Smooth muscle cell (in vitro differentiated cells): ENCODE data around the gene TPCN1. TPM values are rescaled to one million over a fixed set of nuclear protein-coding genes. Genes with fewer than 3 reads are reported as not detected.

Source experiments
- DNase-seq: peaks from one replicate; lab custom pipeline; 2025; ENCODE audit not compliant: unreplicated experiment; lab: John Stamatoyannopoulos, UW
- H2AFZ ChIP-seq: fragments of 200-600 bp; sonication (generic); 2 replicates; pipeline ENCODE4 v1.6.0; 2016; ENCODE audit warnings: antibody characterized with exemption, low read depth, mild to moderate bottlenecking
- H3F3A ChIP-seq: fragments of 200-600 bp; sonication (generic); 2 replicates; pipeline ENCODE4 v1.6.0; 2017; ENCODE audit warnings: antibody characterized with exemption, low read depth
- H3K27ac ChIP-seq: fragments of 200-600 bp; sonication (generic); 2 replicates; pipeline ENCODE4 v1.5.1; 2016; ENCODE audit warnings: low read depth, mild to moderate bottlenecking
- H3K27me3 ChIP-seq: fragments of 200-600 bp; sonication (generic); 2 replicates; pipeline ENCODE4 v1.6.1; 2016; ENCODE audit warnings: low read depth, mild to moderate bottlenecking
- H3K36me3 ChIP-seq: fragments of 200-600 bp; sonication (generic); 2 replicates; pipeline ENCODE4 v1.5.1; 2016; ENCODE audit warnings: low read depth
- H3K4me1 ChIP-seq: fragments of 200-600 bp; sonication (generic); 2 replicates; pipeline ENCODE4 v1.5.1; 2016; ENCODE audit warnings: low read depth
- H3K4me2 ChIP-seq: fragments of 200-600 bp; sonication (generic); 2 replicates; pipeline ENCODE4 v1.6.0; 2016; ENCODE audit warnings: mild to moderate bottlenecking
- H3K4me3 ChIP-seq: fragments of 200-600 bp; sonication (generic); 2 replicates; pipeline ENCODE4 v1.5.1; 2016; ENCODE audit warnings: mild to moderate bottlenecking
- H3K79me2 ChIP-seq: fragments of 200-600 bp; sonication (generic); 2 replicates; pipeline ENCODE4 v1.6.0; 2016; ENCODE audit warnings: low read depth, mild to moderate bottlenecking
- H3K9ac ChIP-seq: fragments of 200-600 bp; sonication (generic); 2 replicates; pipeline ENCODE4 v1.6.0; 2016; ENCODE audit warnings: low read depth
- H3K9me3 ChIP-seq: fragments of 200-600 bp; sonication (generic); replicated peaks from 2 replicates; pipeline ENCODE4 v1.5.1; 2016; ENCODE audit warnings: low read depth
- H4K20me1 ChIP-seq: fragments of 200-600 bp; sonication (generic); 2 replicates; pipeline ENCODE4 v1.6.0; 2016; ENCODE audit warnings: low read depth
- CTCF ChIP-seq: fragments of 200-600 bp; sonication (generic); IDR thresholded peaks from 2 replicates; pipeline ENCODE4 v1.5.1; 2017; ENCODE audit warnings: borderline replicate concordance, mild to moderate bottlenecking, antibody characterized with exemption; ENCODE audit not compliant: insufficient read depth, poor library complexity, severe bottlenecking
- WGBS: methylation state at CpG from one replicate; pipeline ENCODE4 v1.1.7; 2016; ENCODE audit warnings: low lambda C conversion rate; 5-methylcytosine and 5-hydroxymethylcytosine counted together
- polyA plus RNA-seq: library from polyadenylated mRNA; unstranded; fragments of >200 nt; fragmentation: Nextera tagmentation; extraction: Ambion mirVana; gene quantifications from 2 replicates; pipeline ENCODE4 v1.2.1, GENCODE V29; 2016
- total RNA-seq: library from RNA; depleted of rRNA; stranded (reverse); fragments of >200 nt; gene quantifications from 2 replicates; pipeline ENCODE4 v1.2.3, GENCODE V29; 2014

The TPCN1 gene
- total and polyA plus RNA-seq, 2 experiments from 2014 or later, result 12.9 to 29.2 TPM

GRCh38 chr12:113340061-113340460 is 118.8 kb downstream of the TPCN1 start:
- no peaks in the 10 kb centered on the region for H3K9me3 ChIP-seq
- H4K20me1 ChIP-seq, result no peaks in the 10 kb centered on the region
- H3K4me1 ChIP-seq, result no peaks in the 10 kb centered on the region
- 94% methylated on average over 3 of the region's 3 CpGs for WGBS
- H3K4me2 ChIP-seq, result no peak overlapping the region
- no peak overlapping the region for H3K4me3 ChIP-seq
- no peak overlapping the region for H3K27ac ChIP-seq
- no peaks in the 10 kb centered on the region for H3K27me3 ChIP-seq
- H3F3A ChIP-seq, result no peaks in the 10 kb centered on the region
- no peaks in the 10 kb centered on the region for H3K36me3 ChIP-seq
- no peaks in the 10 kb centered on the region for H3K79me2 ChIP-seq
- no peak overlapping the region for H3K9ac ChIP-seq
- no peak for DNase-seq
- no peak overlapping the region for H2AFZ ChIP-seq
- no peak for TF ChIP-seq CTCF

GRCh38 chr12:113341535-113341934 is 120.3 kb downstream of the TPCN1 start:
- DNase-seq, result no peak
- Histone ChIP-seq H3K27ac (no peak overlapping the region), H3K27me3 (no peaks in the 10 kb centered on the region), H3K4me3 (no peak overlapping the region), H2AFZ (no peak overlapping the region), H3K4me1 (no peaks in the 10 kb centered on the region), H3K9ac (no peak overlapping the region), H3F3A (no peaks in the 10 kb centered on the region), H3K79me2 (no peaks in the 10 kb centered on the region), H3K4me2 (no peak overlapping the region), H3K36me3 (no peaks in the 10 kb centered on the region), H4K20me1 (no peaks in the 10 kb centered on the region), H3K9me3 (no peaks in the 10 kb centered on the region)
- TF ChIP-seq CTCF, result no peak
- WGBS, result 87% methylated on average over 6 of the region's 6 CpGs

- H3F3A ChIP-seq, result no peaks in the 10 kb centered on the region
- H3K4me2 ChIP-seq, result no peak overlapping the region
- H3K27me3 ChIP-seq, result no peaks in the 10 kb centered on the region
- H3K9me3 ChIP-seq, result no peaks in the 10 kb centered on the region
- H3K4me3 ChIP-seq, result no peak overlapping the region
- H3K27ac ChIP-seq, result no peak overlapping the region
- H3K9ac ChIP-seq, result no peak overlapping the region
- DNase-seq, result no peak
- no peak for TF ChIP-seq CTCF
- H2AFZ ChIP-seq, result no peak overlapping the region
- no peaks in the 10 kb centered on the region for H3K4me1 ChIP-seq
- H3K79me2 ChIP-seq, result no peaks in the 10 kb centered on the region
- WGBS, result 85% methylated on average over 6 of the region's 6 CpGs
- no peaks in the 10 kb centered on the region for H3K36me3 ChIP-seq
- no peaks in the 10 kb centered on the region for H4K20me1 ChIP-seq
Observed at GRCh38 chr12:113345318-113345717, 124.1 kb downstream of the TPCN1 start.

GRCh38 chr12:113346353-113346752 is 125.1 kb downstream of the TPCN1 start:
- Histone ChIP-seq H3K27ac (no peak overlapping the region), H3K9ac (no peak overlapping the region), H4K20me1 (no peaks in the 10 kb centered on the region), H3K27me3 (no peaks in the 10 kb centered on the region), H3K9me3 (no peaks in the 10 kb centered on the region), H3K79me2 (no peaks in the 10 kb centered on the region), H3K36me3 (no peaks in the 10 kb centered on the region), H3K4me2 (no peak overlapping the region), H3F3A (no peaks in the 10 kb centered on the region), H2AFZ (no peak overlapping the region), H3K4me1 (no peaks in the 10 kb centered on the region), H3K4me3 (no peak overlapping the region)
- no peak for DNase-seq
- 95% methylated on average over 5 of the region's 5 CpGs for WGBS
- TF ChIP-seq CTCF, result no peak
